Uterus (tissue), 4 donors: Measurements from ENCODE around the gene MID1. TPM values are rescaled to one million over a fixed set of nuclear protein-coding genes. Genes with fewer than 3 reads are reported as not detected.

Experiments
- DNase-seq, 2 donors: peaks; one replicate each; pipeline ENCODE4 v3.0.0-alpha.2; 2019 to 2020
- H3K27ac ChIP-seq, 2 donors: fragments of 200-600 bp; sonication (generic); 1 replicate in 1 of 2; 2 replicates in 1 of 2; pipeline ENCODE4 v1.5.1; 2016 to 2018
- H3K27me3 ChIP-seq, 2 donors: fragments of 200-600 bp; sonication (generic); one replicate each; pipeline ENCODE4 v1.5.1; 2018 to 2019; ENCODE audit warnings: control low read depth in 1 of 2
- H3K36me3 ChIP-seq, 2 donors: fragments of 200-600 bp; sonication (generic); one replicate each; pipeline ENCODE4 v1.5.1; 2019; ENCODE audit warnings: control low read depth in 1 of 2
- H3K4me1 ChIP-seq, 2 donors: fragments of 200-600 bp; sonication (generic); one replicate each; pipeline ENCODE4 v1.5.1; 2018 to 2019; ENCODE audit warnings: control low read depth in 1 of 2
- H3K4me3 ChIP-seq, 2 donors: fragments of 200-600 bp; sonication (generic); 1 replicate in 1 of 2; 2 replicates in 1 of 2; pipeline ENCODE4 v1.5.1; 2018 to 2019; ENCODE audit warnings: mild to moderate bottlenecking in 1 of 2
- H3K9me3 ChIP-seq, 2 donors: fragments of 200-600 bp; sonication (generic); one replicate each; pipeline ENCODE4 v1.5.1; 2019; ENCODE audit warnings: control low read depth in 1 of 2
- CTCF ChIP-seq, 4 experiments: fragments of 200-600 bp in 2 of 4; fragments of 450-650 bp in 2 of 4; sonication (generic) in 2 of 4; IDR thresholded peaks; one replicate each; pipeline ENCODE4 v1.5.1; 2016 to 2019; ENCODE audit warnings: antibody characterized with exemption in 4 of 4, mild to moderate bottlenecking in 2 of 4, moderate library complexity in 1 of 4
- POLR2A ChIP-seq, 2 donors: fragments of 450-650 bp; IDR thresholded peaks; one replicate each; pipeline ENCODE4 v1.6.1; 2016; ENCODE audit warnings: antibody characterized with exemption in 2 of 2, mild to moderate bottlenecking in 1 of 2, moderate library complexity in 1 of 2
- intact Hi-C: fragments of 100-400 bp; cut with DNase I; formaldehyde crosslinking; loops from one replicate; pipeline ENCODE4 v1.15.1; 2023; ENCODE audit warnings: low total_unique reads
- total RNA-seq, 4 donors: library from RNA; depleted of rRNA in 3 of 4; stranded (reverse); fragments of >200 nt in 3 of 4; gene quantifications; one replicate each; pipeline versions ENCODE4 v1.1.0 to v1.2.4, GENCODE V29; 2014 to 2023
- donor health status: DM: yes; HTN: yes; CAD: no.

MID1 gene
- total RNA-seq, 4 donors from 2014 or later, result 9.1 to 29.2 (median 18.8) TPM

DNA sequence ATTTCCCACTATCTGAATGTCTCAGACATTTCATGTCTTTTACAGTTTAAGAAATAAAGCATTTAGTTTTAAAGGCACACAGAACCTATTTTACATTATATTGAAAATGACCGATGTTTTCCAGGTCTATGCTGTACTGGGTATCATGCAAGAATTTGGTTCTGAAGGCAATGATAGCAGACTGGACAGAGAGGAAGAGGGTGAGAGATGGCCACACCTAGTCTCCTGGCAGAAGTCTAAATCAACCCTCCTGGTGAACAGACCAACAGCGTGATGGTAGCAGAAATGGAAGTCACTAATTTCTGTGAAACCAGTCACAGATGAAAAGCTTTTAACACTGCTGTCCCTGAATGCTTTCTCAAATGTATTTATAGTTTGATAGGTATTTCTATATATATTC, 41.9 kb downstream of the MID1 start:
- intact Hi-C loops, result no loop called here
- peak overlapping the region; percentile 42 to 73 for H3K27ac ChIP-seq
- no peak overlapping the region for H3K4me3 ChIP-seq

DNA sequence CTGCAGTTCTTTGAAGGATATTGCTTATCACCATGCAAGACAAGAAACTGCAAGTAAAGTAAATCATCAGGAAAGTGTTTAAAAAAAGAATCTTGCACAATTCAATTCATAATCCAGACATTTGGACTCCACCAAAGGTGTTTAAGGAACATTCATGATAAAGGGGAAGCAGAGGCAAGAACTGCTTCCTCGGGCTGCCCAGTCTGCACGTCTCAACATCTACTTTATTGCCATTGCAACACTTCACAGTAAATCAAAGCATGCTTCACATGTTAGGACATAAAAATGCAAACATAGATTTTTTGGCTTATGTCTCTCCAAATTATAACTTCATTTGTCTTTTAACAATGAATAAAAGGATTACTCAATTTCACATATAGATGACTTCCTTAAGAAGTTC, 42.5 kb downstream of the MID1 start:
- Histone ChIP-seq H3K9me3 (no peaks in the 10 kb centered on the region), H3K4me1 (no peaks in the 10 kb centered on the region), H3K27ac (peak overlapping the region in 1 of 2 donors; percentile 73), H3K27me3 (no peaks in the 10 kb centered on the region), H3K36me3 (no peaks in the 10 kb centered on the region), H3K4me3 (no peak overlapping the region)
- DNase-seq, result no peak
- intact Hi-C loops, result no loop called here
- TF ChIP-seq CTCF (IDR thresholded peaks at IDR 0.05) (no peak), POLR2A (IDR thresholded peaks at IDR 0.05) (no peak)

More for the DNA sequence above, 41.9 kb downstream of the MID1 start:
- no peaks in the 10 kb centered on the region for H3K4me1 ChIP-seq
- H3K9me3 ChIP-seq, result peaks cover 0 to 4% of the 10 kb centered on the region in 2 donors
- TF ChIP-seq CTCF (IDR thresholded peaks at IDR 0.05) (no peak), POLR2A (IDR thresholded peaks at IDR 0.05) (no peak)
- no peaks in the 10 kb centered on the region for H3K27me3 ChIP-seq
- DNase-seq, result no peak
- H3K36me3 ChIP-seq, result no peaks in the 10 kb centered on the region

DNA sequence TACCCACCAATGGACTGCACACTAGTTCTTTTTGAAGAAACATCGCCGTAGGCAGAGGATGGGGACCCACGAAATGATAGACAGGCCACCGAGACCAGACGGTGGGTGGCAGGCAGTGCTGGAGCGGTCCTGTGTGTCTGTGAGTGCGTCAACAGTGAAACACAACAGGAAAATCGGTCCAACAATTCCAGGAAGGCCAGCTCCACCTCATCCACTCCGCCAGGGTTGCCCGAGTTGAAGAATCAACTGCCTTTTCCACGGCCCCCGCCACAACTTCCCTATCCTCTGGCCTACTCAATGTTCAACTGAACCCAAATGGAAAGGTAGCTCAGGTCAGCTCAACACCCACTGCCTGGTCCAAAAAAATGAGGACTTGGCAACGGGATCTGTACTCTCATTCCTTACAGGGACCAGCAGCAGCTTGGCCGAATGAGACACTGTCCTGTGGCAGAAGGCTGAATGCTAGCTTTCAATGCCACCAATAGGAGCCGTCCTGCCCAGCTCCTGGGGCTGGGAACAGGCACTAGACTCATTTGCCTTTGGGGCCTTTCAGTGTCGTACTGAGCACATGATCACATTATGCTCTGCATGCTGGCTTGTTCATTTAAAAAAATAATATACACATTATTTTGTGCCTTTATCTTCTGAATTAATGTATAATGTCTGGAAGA, 43.5 kb downstream of the MID1 start:
- DNase-seq, result peak in 1 of 2 donors; percentile 25
- Histone ChIP-seq H3K36me3 (no peaks in the 10 kb centered on the region), H3K4me1 (no peaks in the 10 kb centered on the region), H3K27me3 (no peaks in the 10 kb centered on the region), H3K9me3 (no peaks in the 10 kb centered on the region), H3K27ac (peak overlapping the region; percentile 57 to 73), H3K4me3 (no peak overlapping the region)
- TF ChIP-seq POLR2A (IDR thresholded peaks at IDR 0.05), result no peak
- no peak for TF ChIP-seq CTCF (IDR thresholded peaks at IDR 0.05)
- intact Hi-C loops, result no loop called here

DNA sequence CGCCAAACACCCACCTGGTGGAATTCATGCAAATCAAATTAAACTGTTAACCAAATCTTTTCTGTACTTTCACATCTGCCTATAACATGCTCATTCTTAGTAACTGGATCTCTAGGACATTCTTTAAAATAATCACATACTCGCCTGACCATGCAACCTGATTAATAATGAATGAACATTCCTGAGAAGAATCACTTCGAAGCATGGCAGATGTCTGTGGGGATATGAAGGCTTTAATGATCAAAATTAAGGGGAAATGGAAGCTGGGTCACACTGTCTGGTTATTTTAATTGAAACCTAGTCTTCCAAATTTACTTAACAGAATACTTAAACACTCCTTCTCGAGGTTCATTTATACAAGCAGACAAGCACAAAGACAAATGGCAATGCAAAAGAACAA, 44.2 kb downstream of the MID1 start:
- intact Hi-C loops, result no loop called here
- no peaks in the 10 kb centered on the region for H3K27me3 ChIP-seq
- TF ChIP-seq CTCF (IDR thresholded peaks at IDR 0.05) (no peak), POLR2A (IDR thresholded peaks at IDR 0.05) (no peak)
- DNase-seq, result no peak
- peak overlapping the region in 1 of 2 donors; percentile 73 for H3K27ac ChIP-seq
- no peak overlapping the region for H3K4me3 ChIP-seq
- H3K9me3 ChIP-seq, result no peaks in the 10 kb centered on the region
- H3K4me1 ChIP-seq, result no peaks in the 10 kb centered on the region
- H3K36me3 ChIP-seq, result no peaks in the 10 kb centered on the region

DNA sequence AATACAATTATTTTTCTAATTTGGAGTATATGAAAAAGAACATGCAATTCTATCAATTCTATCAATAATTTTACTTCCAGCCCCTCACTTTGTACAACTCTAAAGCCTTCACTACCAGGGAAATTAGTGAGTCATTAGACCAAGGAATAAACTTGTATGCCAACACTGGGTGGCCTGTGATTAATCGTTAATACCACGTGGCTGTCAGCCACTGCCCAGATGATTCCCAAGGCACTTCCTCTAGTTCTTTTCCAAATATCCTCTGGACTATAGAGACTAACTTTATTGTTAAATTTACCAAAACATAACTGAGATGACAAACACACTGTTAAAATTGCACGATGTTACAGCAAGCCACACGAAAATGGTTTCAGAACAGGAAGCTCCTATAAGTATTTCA, 45.7 kb downstream of the MID1 start:
- Histone ChIP-seq H3K27me3 (no peaks in the 10 kb centered on the region), H3K4me3 (no peak overlapping the region), H3K27ac (peak overlapping the region in 1 of 2 donors; percentile 29), H3K9me3 (no peaks in the 10 kb centered on the region), H3K4me1 (no peaks in the 10 kb centered on the region), H3K36me3 (no peaks in the 10 kb centered on the region)
- DNase-seq, result no peak
- TF ChIP-seq POLR2A (IDR thresholded peaks at IDR 0.05) (no peak), CTCF (IDR thresholded peaks at IDR 0.05) (no peak)
- intact Hi-C loops, result no loop called here
